Measurements from ENCODE around the gene DCLK1. TPM values are rescaled to one million over a fixed set of nuclear protein-coding genes. Genes with fewer than 3 reads are reported as not detected.

The DCLK1 gene
- total and polyA plus RNA-seq, 4 donors = 0.04 to 0.56 (median 0.20) TPM

DNA sequence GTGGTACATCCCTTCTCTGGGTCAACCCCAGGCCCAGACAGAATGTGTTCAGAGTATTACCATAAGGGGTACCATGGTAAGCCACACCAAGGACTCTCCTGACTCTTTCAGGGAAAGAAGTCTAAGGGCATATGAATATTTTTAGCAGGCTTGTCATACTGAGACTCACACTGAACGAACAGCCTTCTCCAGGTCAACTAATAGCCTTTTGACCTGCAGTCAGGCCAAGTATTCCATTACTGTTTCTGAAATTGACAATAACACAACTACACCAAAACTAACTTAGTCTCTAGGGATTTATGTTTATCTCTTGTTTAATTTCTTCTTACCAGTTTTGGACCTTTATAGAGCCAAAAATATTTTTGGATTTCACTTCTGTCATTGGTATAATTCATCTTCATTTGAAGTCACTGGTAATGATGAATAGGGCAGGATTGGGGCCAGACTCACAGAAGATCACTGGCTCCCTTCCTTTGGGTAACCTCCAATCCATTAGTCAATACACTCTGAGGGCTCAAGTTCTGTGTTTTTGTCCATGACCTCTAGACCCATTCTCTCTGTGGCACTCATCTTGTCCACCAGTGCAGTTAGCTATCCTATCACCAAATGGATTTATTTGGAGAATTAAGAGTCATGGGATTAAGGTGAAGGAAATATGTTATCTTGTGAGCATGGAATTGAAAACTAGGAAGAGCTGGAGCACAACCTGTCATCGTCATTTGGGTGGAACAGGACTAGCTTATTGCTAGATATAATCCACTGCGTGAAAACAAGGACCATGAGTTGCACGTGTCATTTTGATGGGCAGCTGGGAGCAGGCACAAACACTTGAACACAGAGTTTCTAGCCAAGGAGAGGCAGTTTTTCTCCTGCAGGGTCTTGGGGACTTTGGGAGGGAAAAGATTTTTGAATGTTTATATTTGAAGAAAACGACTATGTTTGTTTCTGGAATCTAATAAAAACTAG, 313.3 kb downstream of the DCLK1 start:
- H3K4me3 ChIP-seq (ENCODE audit: low read depth in 1 of 3, low read length in 3 of 3) = no peak overlapping the region
- no peak overlapping the region for H3K9ac ChIP-seq (ENCODE audit: low read depth in 1 of 2, low read length in 2 of 2)
- DNase-seq (ENCODE audit: low spot score) = no peak
- no peaks in the 10 kb centered on the region for H3K4me1 ChIP-seq (ENCODE audit: control insufficient read depth in 4 of 4, insufficient read depth in 4 of 4, low read length in 3 of 4)
- WGBS = 57% methylated on average over 5 of the region's 5 CpGs
- TF ChIP-seq FOXA1 (IDR thresholded peaks at IDR 0.05) = no peak
- no peak for TF ChIP-seq RXRA (IDR thresholded peaks at IDR 0.05)
- TF ChIP-seq NR2F2 (IDR thresholded peaks at IDR 0.05) = peak; percentile 34
- H3K27me3 ChIP-seq (ENCODE audit: control insufficient read depth in 4 of 4, insufficient read depth in 4 of 4, low read length in 3 of 4) = peaks cover 0 to 3% (median 1%) of the 10 kb centered on the region in 4 donors
- no peaks in the 10 kb centered on the region for H3K36me3 ChIP-seq (ENCODE audit: control insufficient read depth in 4 of 4, insufficient read depth in 3 of 4, low read depth in 1 of 4, low read length in 3 of 4)
- no peaks in the 10 kb centered on the region for H3K9me3 ChIP-seq (ENCODE audit: control insufficient read depth in 4 of 4, low read length in 3 of 4)
- no peak overlapping the region for H3K27ac ChIP-seq (ENCODE audit: low read depth in 1 of 2, low read length in 2 of 2)

DNA sequence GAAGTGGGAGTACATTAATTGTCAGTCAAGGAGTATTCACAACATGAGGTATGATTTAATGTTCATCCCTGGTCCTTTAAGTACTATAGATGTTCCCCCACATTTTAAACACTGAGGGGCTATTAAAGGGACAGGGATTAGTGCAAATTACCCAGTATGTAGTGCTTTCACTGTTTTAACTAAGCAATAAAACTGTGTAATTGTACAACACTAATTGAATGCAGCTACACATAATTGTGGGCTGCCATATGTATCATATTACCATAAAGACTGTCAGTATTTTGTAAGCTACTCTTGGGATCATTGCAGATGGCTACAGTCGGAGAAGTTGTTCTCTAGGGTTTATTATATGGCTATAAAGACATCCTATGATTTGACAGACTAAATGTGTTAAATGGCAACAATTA, 316.6 kb downstream of the DCLK1 start:
- no peaks in the 10 kb centered on the region for H3K4me1 ChIP-seq (ENCODE audit: control insufficient read depth in 4 of 4, insufficient read depth in 4 of 4, low read length in 3 of 4)
- no peaks in the 10 kb centered on the region for H3K36me3 ChIP-seq (ENCODE audit: control insufficient read depth in 4 of 4, insufficient read depth in 3 of 4, low read depth in 1 of 4, low read length in 3 of 4)
- no peak overlapping the region for H3K9ac ChIP-seq (ENCODE audit: low read depth in 1 of 2, low read length in 2 of 2)
- DNase-seq (ENCODE audit: low spot score) = no peak
- H3K27me3 ChIP-seq (ENCODE audit: control insufficient read depth in 4 of 4, insufficient read depth in 4 of 4, low read length in 3 of 4) = peaks cover 0 to 7% (median 3%) of the 10 kb centered on the region in 4 donors
- H3K4me3 ChIP-seq (ENCODE audit: low read depth in 1 of 3, low read length in 3 of 3) = no peak overlapping the region
- TF ChIP-seq SP1 (IDR thresholded peaks at IDR 0.05) (no peak), FOXA2 (IDR thresholded peaks at IDR 0.05) (no peak)
- no peak overlapping the region for H3K27ac ChIP-seq (ENCODE audit: low read depth in 1 of 2, low read length in 2 of 2)
- H3K9me3 ChIP-seq (ENCODE audit: control insufficient read depth in 4 of 4, low read length in 3 of 4) = no peaks in the 10 kb centered on the region
- 62% methylated on average over 1 of the region's 1 CpG for WGBS

DNA sequence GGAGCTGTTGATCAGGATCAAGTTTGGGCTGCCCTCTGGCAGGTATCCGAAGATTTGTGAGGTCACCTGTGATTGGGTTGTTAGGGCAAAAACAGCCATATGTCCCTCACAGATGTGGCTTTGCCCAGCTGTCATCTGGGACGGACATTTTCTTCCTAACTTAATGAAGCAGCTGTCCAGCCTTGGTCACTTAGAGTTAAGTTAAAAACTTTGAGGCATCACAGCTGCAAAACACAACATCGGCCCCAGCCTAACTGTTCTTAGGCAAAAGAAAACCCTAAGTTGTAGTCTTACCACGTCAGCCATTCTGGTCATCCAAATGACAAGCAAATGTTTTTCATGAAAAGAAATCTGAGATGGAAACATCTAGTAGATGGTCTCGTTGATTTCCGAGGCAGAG, 318.4 kb downstream of the DCLK1 start:
- H3K9ac ChIP-seq (ENCODE audit: low read depth in 1 of 2, low read length in 2 of 2) = no peak overlapping the region
- H3K36me3 ChIP-seq (ENCODE audit: control insufficient read depth in 4 of 4, insufficient read depth in 3 of 4, low read depth in 1 of 4, low read length in 3 of 4) = no peaks in the 10 kb centered on the region
- TF ChIP-seq JUND (IDR thresholded peaks at IDR 0.05) = no peak
- no peak for TF ChIP-seq SP1 (IDR thresholded peaks at IDR 0.05)
- no peak for TF ChIP-seq GABPA (IDR thresholded peaks at IDR 0.05 in 1 of 2, conservative IDR thresholded peaks at IDR 0.05 in 1 of 2)
- no peak for TF ChIP-seq HNF4A (conservative IDR thresholded peaks at IDR 0.05)
- TF ChIP-seq TAF1 (conservative IDR thresholded peaks at IDR 0.05) = no peak
- TF ChIP-seq FOXA1 (IDR thresholded peaks at IDR 0.05) = no peak
- TF ChIP-seq, protein P1, sequence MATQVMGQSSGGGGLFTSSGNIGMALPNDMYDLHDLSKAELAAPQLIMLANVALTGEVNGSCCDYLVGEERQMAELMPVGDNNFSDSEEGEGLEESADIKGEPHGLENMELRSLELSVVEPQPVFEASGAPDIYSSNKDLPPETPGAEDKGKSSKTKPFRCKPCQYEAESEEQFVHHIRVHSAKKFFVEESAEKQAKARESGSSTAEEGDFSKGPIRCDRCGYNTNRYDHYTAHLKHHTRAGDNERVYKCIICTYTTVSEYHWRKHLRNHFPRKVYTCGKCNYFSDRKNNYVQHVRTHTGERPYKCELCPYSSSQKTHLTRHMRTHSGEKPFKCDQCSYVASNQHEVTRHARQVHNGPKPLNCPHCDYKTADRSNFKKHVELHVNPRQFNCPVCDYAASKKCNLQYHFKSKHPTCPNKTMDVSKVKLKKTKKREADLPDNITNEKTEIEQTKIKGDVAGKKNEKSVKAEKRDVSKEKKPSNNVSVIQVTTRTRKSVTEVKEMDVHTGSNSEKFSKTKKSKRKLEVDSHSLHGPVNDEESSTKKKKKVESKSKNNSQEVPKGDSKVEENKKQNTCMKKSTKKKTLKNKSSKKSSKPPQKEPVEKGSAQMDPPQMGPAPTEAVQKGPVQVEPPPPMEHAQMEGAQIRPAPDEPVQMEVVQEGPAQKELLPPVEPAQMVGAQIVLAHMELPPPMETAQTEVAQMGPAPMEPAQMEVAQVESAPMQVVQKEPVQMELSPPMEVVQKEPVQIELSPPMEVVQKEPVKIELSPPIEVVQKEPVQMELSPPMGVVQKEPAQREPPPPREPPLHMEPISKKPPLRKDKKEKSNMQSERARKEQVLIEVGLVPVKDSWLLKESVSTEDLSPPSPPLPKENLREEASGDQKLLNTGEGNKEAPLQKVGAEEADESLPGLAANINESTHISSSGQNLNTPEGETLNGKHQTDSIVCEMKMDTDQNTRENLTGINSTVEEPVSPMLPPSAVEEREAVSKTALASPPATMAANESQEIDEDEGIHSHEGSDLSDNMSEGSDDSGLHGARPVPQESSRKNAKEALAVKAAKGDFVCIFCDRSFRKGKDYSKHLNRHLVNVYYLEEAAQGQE (IDR thresholded peaks at IDR 0.05) = no peak
- no peak for TF ChIP-seq CTCF (IDR thresholded peaks at IDR 0.05; ENCODE audit: low read depth, low read length, missing input control)
- TF ChIP-seq FOXA2 (IDR thresholded peaks at IDR 0.05) = no peak
- no peak for TF ChIP-seq HNF4G (IDR thresholded peaks at IDR 0.05)
- no peak for TF ChIP-seq YY1 (IDR thresholded peaks at IDR 0.05)
- no peaks in the 10 kb centered on the region for H3K4me1 ChIP-seq (ENCODE audit: control insufficient read depth in 4 of 4, insufficient read depth in 4 of 4, low read length in 3 of 4)
- H3K9me3 ChIP-seq (ENCODE audit: control insufficient read depth in 4 of 4, low read length in 3 of 4) = no peaks in the 10 kb centered on the region
- H3K27ac ChIP-seq (ENCODE audit: low read depth in 1 of 2, low read length in 2 of 2) = no peak overlapping the region
- peaks cover 0 to 7% (median 2%) of the 10 kb centered on the region in 4 donors for H3K27me3 ChIP-seq (ENCODE audit: control insufficient read depth in 4 of 4, insufficient read depth in 4 of 4, low read length in 3 of 4)
- no peak for DNase-seq (ENCODE audit: low spot score)
- 64% methylated on average over 6 of the region's 6 CpGs for WGBS
- H3K4me3 ChIP-seq (ENCODE audit: low read depth in 1 of 3, low read length in 3 of 3) = no peak overlapping the region
